ENCODE measurements around the gene FBN1. TPM values are rescaled to one million over a fixed set of nuclear protein-coding genes. Genes with fewer than 3 reads are reported as not detected.

The FBN1 gene
- total and polyA plus RNA-seq, 8 donors = 1.5 to 35.2 (median 5.2) TPM

DNA sequence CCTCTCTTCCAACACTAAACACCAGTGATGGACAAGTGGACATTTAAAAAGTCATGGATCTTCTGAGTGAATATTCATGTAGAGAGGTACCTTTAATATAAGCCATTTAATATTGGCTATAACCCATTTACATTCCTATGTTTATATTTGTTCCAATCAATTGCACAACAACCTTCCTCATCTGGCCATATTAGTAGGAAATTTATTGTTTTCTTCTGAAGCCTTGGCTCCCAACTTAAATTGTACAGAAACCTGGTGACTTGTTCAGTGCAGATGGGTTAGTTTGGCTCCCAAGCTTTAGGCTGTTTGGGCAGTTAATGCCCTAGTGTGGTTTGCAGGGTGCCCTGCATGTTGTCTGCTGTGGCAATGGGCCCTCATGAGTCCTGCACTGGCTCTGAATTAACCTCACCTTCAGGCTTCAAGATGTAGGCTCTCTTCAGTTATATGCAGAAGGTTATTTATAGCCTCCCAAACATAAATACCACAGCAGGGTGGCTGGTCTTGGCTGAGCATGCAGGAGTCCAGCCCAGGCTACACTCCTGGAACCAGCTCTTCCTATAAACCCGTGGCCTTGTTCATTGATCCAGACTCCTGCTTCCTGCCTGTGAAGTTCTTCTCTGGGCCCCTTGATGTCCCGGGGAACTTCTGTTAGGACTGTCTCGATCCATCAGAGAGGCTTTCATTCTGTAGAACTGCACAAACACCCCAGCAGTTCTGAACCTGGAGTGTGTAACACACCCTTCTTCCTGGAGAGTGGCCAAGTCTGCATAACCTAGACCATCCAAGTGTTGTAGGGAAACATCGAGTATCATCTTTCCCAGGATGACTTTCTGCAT is 257.3 kb downstream of the FBN1 start:
- Histone ChIP-seq H3K27ac (no peak overlapping the region), H3K9me3 (no peaks in the 10 kb centered on the region), H3K4me3 (no peak overlapping the region), H3K27me3 (no peaks in the 10 kb centered on the region), H3K36me3 (no peaks in the 10 kb centered on the region), H3K4me1 (no peaks in the 10 kb centered on the region)
- TF ChIP-seq, protein P1, sequence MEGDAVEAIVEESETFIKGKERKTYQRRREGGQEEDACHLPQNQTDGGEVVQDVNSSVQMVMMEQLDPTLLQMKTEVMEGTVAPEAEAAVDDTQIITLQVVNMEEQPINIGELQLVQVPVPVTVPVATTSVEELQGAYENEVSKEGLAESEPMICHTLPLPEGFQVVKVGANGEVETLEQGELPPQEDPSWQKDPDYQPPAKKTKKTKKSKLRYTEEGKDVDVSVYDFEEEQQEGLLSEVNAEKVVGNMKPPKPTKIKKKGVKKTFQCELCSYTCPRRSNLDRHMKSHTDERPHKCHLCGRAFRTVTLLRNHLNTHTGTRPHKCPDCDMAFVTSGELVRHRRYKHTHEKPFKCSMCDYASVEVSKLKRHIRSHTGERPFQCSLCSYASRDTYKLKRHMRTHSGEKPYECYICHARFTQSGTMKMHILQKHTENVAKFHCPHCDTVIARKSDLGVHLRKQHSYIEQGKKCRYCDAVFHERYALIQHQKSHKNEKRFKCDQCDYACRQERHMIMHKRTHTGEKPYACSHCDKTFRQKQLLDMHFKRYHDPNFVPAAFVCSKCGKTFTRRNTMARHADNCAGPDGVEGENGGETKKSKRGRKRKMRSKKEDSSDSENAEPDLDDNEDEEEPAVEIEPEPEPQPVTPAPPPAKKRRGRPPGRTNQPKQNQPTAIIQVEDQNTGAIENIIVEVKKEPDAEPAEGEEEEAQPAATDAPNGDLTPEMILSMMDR (IDR thresholded peaks at IDR 0.05) = no peak
- DNase-seq = no peak
- intact Hi-C loops (cut with DNase I) = no loop called here
- no peak for ATAC-seq
- no peak for FAIRE-seq
- WGBS, 2 donors = 57 to 59% methylated on average over 4 of the region's 4 CpGs

DNA sequence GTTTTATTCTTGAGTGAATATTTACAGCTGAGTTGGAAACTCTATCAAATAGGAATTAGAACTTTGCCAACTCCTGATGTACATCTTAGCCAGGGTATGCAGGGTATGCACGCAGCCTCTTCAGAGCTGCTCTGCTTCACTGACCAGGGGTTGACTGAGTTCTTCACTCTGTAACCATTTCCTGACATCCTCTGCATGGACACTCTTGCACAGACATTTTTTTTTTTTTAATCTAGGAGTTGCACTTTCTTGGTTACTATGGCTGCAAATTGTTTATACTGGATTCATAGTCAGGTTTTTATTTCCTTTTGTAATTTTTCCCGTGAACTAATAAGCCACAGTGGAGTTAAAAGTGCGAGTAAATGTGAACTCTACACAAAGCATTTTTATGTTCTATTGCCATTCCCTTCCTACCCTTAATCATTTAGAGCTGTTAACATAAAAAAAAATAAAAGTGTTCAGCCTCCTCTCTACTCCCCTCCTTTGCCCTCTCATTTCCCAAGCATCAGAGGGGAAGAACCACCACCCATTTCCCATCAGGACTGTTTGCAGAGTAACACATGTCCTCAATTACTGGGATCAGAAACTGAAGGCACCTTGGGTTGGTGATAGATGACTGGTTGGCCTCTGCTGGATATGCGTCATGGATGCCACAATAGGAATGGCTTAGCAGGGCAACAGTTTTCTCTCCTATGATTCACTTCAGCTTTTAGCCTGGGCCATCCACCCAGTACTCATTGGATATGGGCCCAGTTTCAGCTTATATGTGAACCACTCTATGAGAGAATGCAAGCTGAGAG is 260.3 kb downstream of the FBN1 start:
- ATAC-seq (no peak), FAIRE-seq (no peak)

DNA sequence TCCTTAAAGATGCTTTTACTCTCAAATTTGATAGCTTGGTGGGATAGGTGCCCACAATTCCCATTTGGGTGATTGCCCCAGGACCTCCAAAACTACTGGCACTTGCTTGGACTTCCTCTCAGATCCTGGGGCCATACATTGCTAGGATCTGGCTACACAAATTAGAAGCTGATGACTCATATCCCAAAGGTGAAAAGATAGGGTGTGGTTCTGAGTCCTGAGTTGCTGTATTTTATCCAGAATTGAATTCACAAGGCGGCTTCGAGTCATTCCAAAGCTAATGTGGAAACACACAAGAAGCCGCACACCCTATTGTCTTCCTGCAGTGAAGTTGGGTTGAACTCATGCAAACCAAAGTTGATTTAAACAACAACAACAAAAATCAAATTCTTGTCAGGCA is 260.9 kb downstream of the FBN1 start:
- WGBS, 2 donors = 81 to 83% methylated on average over 3 of the region's 3 CpGs
- FAIRE-seq = no peak

More for the DNA sequence above, 260.3 kb downstream of the FBN1 start:
- DNase-seq = no peak
- WGBS, 2 donors = 67 to 75% methylated on average over 4 of the region's 4 CpGs
- Histone ChIP-seq H3K4me1 (no peaks in the 10 kb centered on the region), H3K27me3 (no peaks in the 10 kb centered on the region), H3K36me3 (no peaks in the 10 kb centered on the region), H3K27ac (no peak overlapping the region), H3K9me3 (no peaks in the 10 kb centered on the region), H3K4me3 (no peak overlapping the region)
- intact Hi-C loops (cut with DNase I) = no loop called here
- TF ChIP-seq, protein P1 (IDR thresholded peaks at IDR 0.05) = no peak

DNA sequence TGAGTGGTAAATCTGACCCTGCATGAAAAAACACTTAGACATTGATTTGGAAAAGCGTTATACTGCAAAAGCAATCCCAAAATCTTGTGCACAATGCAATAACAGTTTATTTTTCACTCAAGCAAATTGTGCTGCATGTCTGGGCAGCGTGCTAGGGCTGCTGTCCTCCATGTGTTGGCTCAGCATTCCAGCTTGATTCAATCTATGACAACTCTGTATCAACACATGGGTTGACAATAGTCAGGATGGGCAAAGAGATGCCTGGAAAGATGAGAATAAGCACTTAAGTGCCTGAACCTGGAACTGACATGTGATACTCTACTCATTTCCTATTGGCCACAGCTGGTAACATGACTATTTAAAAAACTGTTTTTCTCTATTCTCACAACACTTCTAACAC is 262.5 kb downstream of the FBN1 start:
- intact Hi-C loops (cut with DNase I) = no loop called here
- 69 to 80% methylated on average over 2 of the region's 2 CpGs for WGBS, 2 donors

More for the DNA sequence above, 260.9 kb downstream of the FBN1 start:
- DNase-seq = no peak
- intact Hi-C loops (cut with DNase I) = no loop called here
- H3K4me1 ChIP-seq = no peaks in the 10 kb centered on the region
- TF ChIP-seq, protein P1 (IDR thresholded peaks at IDR 0.05) = no peak
- no peak for ATAC-seq
- no peak overlapping the region for H3K4me3 ChIP-seq
- H3K27ac ChIP-seq = no peak overlapping the region
- H3K27me3 ChIP-seq = no peaks in the 10 kb centered on the region
- no peaks in the 10 kb centered on the region for H3K36me3 ChIP-seq
- no peaks in the 10 kb centered on the region for H3K9me3 ChIP-seq

More for the DNA sequence above, 262.5 kb downstream of the FBN1 start:
- no peaks in the 10 kb centered on the region for H3K36me3 ChIP-seq
- TF ChIP-seq, protein P1 (IDR thresholded peaks at IDR 0.05) = no peak
- no peaks in the 10 kb centered on the region for H3K27me3 ChIP-seq
- DNase-seq (no peak), FAIRE-seq (no peak), ATAC-seq (no peak)
- H3K27ac ChIP-seq = no peak overlapping the region
- H3K4me1 ChIP-seq = no peaks in the 10 kb centered on the region
- H3K9me3 ChIP-seq = no peaks in the 10 kb centered on the region
- no peak overlapping the region for H3K4me3 ChIP-seq

All from pancreas (tissue), 10 donors.